SH-SY5Y (cell line): ENCODE results near the gene SUGP2.

Experiments
- GATA2 ChIP-seq: IDR thresholded peaks from 2 replicates; pipeline ENCODE4 v1.6.1; 2011; ENCODE audit warnings: mild to moderate bottlenecking, low read depth, low read length
- GATA3 ChIP-seq: IDR thresholded peaks from 2 replicates; pipeline ENCODE4 v1.6.1; 2011; ENCODE audit warnings: low read depth, mild to moderate bottlenecking, low read length, moderate library complexity

DNA sequence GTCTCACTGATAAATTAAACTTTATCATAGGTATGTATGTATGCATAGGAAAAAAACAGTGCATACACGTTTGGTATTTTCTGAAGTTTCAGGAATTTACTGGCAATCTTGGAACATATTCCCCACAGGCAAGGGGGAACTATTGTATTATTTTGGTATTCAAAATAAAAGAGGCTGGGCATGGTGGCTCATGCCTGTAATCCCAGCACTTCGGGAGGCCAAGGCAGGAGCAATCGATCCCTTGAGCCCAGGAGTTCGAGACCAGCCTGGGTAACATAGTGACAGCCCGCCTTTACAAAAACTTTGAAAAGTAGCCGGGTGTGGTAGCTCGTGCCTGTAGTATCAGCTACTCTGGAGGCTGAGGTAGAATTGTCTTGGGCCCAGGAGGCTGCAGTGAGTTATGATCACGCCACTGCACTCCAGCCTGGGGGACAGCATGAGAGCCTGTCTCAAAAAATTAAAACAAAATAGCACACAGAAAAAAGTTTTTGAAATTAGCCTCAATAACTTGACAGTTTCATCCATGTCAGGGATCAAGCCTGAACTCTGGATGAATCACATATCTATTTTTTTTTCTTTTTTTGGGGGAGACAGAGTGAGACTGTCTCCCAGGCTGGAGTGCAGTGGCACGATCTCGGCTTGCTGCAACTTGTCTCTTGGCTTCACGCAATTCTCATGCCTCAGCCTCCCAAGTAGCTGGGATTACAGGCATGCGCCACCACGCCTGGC lies 63.2 kb downstream of the SUGP2 start:
- TF ChIP-seq GATA2, result no peak
- no peak for TF ChIP-seq GATA3
